ENCODE data around the gene TMIGD3. TPM values are rescaled to one million over a fixed set of nuclear protein-coding genes. Genes with fewer than 3 reads are reported as not detected.

Gene TMIGD3
- total and polyA plus RNA-seq, 2 of the 4 experiments (the other 2 are of a cell fraction) = under 0.01 to 0.12 TPM

- Histone ChIP-seq H2AFZ (replicated peaks; ENCODE audit: low read length, poor library complexity) (no peak overlapping the region), H3K4me3 (ENCODE audit: insufficient read depth, low read depth, low read length) (no peak overlapping the region), H4K20me1 (ENCODE audit: insufficient read depth, low read length) (no peaks in the 10 kb centered on the region), H3K4me2 (ENCODE audit: low read depth, low read length) (no peak overlapping the region), H2AK5ac (ENCODE audit: low read depth, low read length) (no peak overlapping the region), H3K56ac (ENCODE audit: extremely low read depth, insufficient read depth, low read length) (no peak overlapping the region), H4K5ac (ENCODE audit: low read depth, low read length) (no peak overlapping the region), H4K91ac (ENCODE audit: insufficient read depth, low read depth, low read length) (no peak overlapping the region), H3K27me3 (ENCODE audit: control insufficient read depth, insufficient read depth, low read length) (peaks cover 12% of the 10 kb centered on the region), H3K18ac (ENCODE audit: low read depth, low read length) (no peak overlapping the region), H2BK20ac (ENCODE audit: low read depth, low read length) (no peak overlapping the region), H3K9me1 (ENCODE audit: insufficient read depth, low read length) (no peaks in the 10 kb centered on the region), H3K9ac (ENCODE audit: low read depth, low read length) (no peak overlapping the region), H4K8ac (ENCODE audit: low read depth in 2 of 2, low read length in 2 of 2) (no peak overlapping the region), H3K23ac (ENCODE audit: low read depth, low read length) (no peak overlapping the region; the same call in 1 of the 2 replicates), H3K27ac (ENCODE audit: insufficient read depth, low read length) (no peak overlapping the region), H2AK9ac (replicated peaks; ENCODE audit: low read depth, low read length, poor library complexity) (no peak overlapping the region), H3K79me1 (ENCODE audit: low read depth in 1 of 2, low read length in 2 of 2) (peaks cover 0 to 8% of the 10 kb centered on the region in 2 experiments; a peak in 1 of 4 replicates), H3K4me1 (ENCODE audit: control insufficient read depth, insufficient read depth, low read length) (peaks cover 10% of the 10 kb centered on the region), H3K9me3 (ENCODE audit: control insufficient read depth, insufficient read depth, low read length) (no peaks in the 10 kb centered on the region), H3K36me3 (ENCODE audit: control insufficient read depth, insufficient read depth, low read length) (no peaks in the 10 kb centered on the region), H2BK120ac (ENCODE audit: low read depth, low read length) (no peak overlapping the region), H3K4ac (ENCODE audit: low read depth, low read length) (no peak overlapping the region), H2BK15ac (ENCODE audit: low read depth, low read length) (no peak overlapping the region), H2BK5ac (ENCODE audit: low read depth, low read length, poor library complexity, severe bottlenecking) (no peak overlapping the region), H3K14ac (replicated peaks; ENCODE audit: low read depth, low read length) (no peak overlapping the region)
- no TSS peak for BruUV-seq (replicated peaks)
- ChIA-PET POLR2A (ENCODE audit: unreplicated experiment) (no interaction called here), CTCF (no interaction called here)
- no peak for TF ChIP-seq FOS (IDR thresholded peaks at IDR 0.05; ENCODE audit: low read depth, low read length)
- TF ChIP-seq BHLHE40 (IDR thresholded peaks at IDR 0.05; ENCODE audit: low read depth, low read length) = no peak
- no peak for TF ChIP-seq CEBPB (IDR thresholded peaks at IDR 0.05; ENCODE audit: low read depth, low read length)
- no peak for TF ChIP-seq RFX5 (IDR thresholded peaks at IDR 0.05; ENCODE audit: low read depth, low read length)
- TF ChIP-seq SMC3 (IDR thresholded peaks at IDR 0.05; ENCODE audit: low read depth, low read length) = no peak
- TF ChIP-seq CHD1 (IDR thresholded peaks at IDR 0.05; ENCODE audit: low read depth, low read length) = no peak
- no peak for TF ChIP-seq USF2 (IDR thresholded peaks at IDR 0.05; ENCODE audit: low read depth, low read length)
- no peak for TF ChIP-seq ELK1 (IDR thresholded peaks at IDR 0.05; ENCODE audit: borderline replicate concordance, low read depth, low read length)
- no peak for TF ChIP-seq NFE2L2 (IDR thresholded peaks at IDR 0.05; ENCODE audit: low read depth, low read length)
- TF ChIP-seq MAFK (IDR thresholded peaks at IDR 0.05; ENCODE audit: low read depth, low read length) = no peak
- DNase-seq (no peak), ATAC-seq (ENCODE audit: low read depth) (no peak)
- intact Hi-C loops (cut with micrococcal nuclease) = loop anchor here (5.0 kb wide), 1 partner anchor 67 kb away; no protein-coding TSS in a partner anchor
- dilution Hi-C loops (cut with HindIII; ENCODE audit: low sequenced_read_pairs, unreplicated experiment) = no loop called here
- in situ Hi-C loops (cut with MboI; ENCODE audit: low sequenced_read_pairs) = loop anchor here (5.0 kb wide), 2 partner anchors 52 to 142 kb away; no protein-coding TSS in a partner anchor
- WGBS, 2 experiments (ENCODE audit: extremely low coverage in 2 of 2, insufficient read length in 1 of 2) = 73% methylated on average over 3 of the region's 6 CpGs; no CpG with 5 or more reads in 1 of the 2 experiments
These were observed 2.2 kb upstream of the TMIGD3 start for GRCh38 chr1:111505641-111506119.
